Activated CD8-positive, alpha-beta T cell treated with anti-CD3 and anti-CD28 coated beads, Interleukin-2, amount 10 ng/mL, durations not matched to agents 7 days and 5 days (primary cell): ENCODE measurements around the gene SLC38A1. TPM values are rescaled to one million over a fixed set of nuclear protein-coding genes. Genes with fewer than 3 reads are reported as not detected.

Experiments used
- ATAC-seq: fragments of 150-1000 bp; cut with Tn5 transposase; one replicate; pipeline ENCODE4 v1.10.0; 2021; ENCODE audit warnings: moderate library complexity
- CTCF ChIA-PET: fragments of 350-600 bp; sonication (Branson Sonifier 250); formaldehyde crosslinking; loops from one replicate; lab custom pipeline; 2021; ENCODE audit warnings: antibody characterized with exemption; lab: Charles Lee
- POLR2A ChIA-PET: fragments of 350-600 bp; sonication (Branson Sonifier 250); formaldehyde crosslinking; loops from one replicate; lab custom pipeline; 2021; ENCODE audit warnings: antibody characterized with exemption; lab: Charles Lee
- DNase-seq: peaks from one replicate; pipeline ENCODE4 v3.0.0-alpha.2; 2020
- H3K27ac Mint-ChIP-seq: one replicate; pipeline ENCODE4 v1.8.0; 2021; ENCODE audit warnings: mild to moderate bottlenecking, mixed read lengths
- H3K27me3 Mint-ChIP-seq: one replicate; pipeline ENCODE4 v1.8.0; 2021; ENCODE audit warnings: low read depth, mixed read lengths
- H3K36me3 Mint-ChIP-seq: one replicate; pipeline ENCODE4 v1.8.0; 2021; ENCODE audit warnings: low read depth, mixed read lengths
- H3K4me1 Mint-ChIP-seq: one replicate; pipeline ENCODE4 v1.8.0; 2021; ENCODE audit warnings: low read depth, mixed read lengths
- H3K4me3 Mint-ChIP-seq: one replicate; pipeline ENCODE4 v1.8.0; 2021; ENCODE audit warnings: mild to moderate bottlenecking, mixed read lengths
- H3K9me3 Mint-ChIP-seq: one replicate; pipeline ENCODE4 v1.8.0; 2022; ENCODE audit warnings: mixed read lengths; ENCODE audit not compliant: insufficient read depth
- total RNA-seq, 2 experiments: library from RNA; stranded (reverse); gene quantifications; one replicate each; pipeline ENCODE4 v1.2.3, GENCODE V29; 2021

SLC38A1 gene
- total RNA-seq, 2 experiments from 2014 or later = 162 to 168 TPM

- H3K27ac Mint-ChIP-seq = no peak overlapping the region
These were observed 37.9 kb downstream of the SLC38A1 start for GRCh38 chr12:46230983-46231382.

GRCh38 chr12:46230306-46230705 lies 38.5 kb downstream of the SLC38A1 start:
- Mint-ChIP-seq H3K27ac (peak overlapping the region; percentile 2), H3K4me1 (peaks cover 40% of the 10 kb centered on the region), H3K27me3 (no peaks in the 10 kb centered on the region), H3K36me3 (peaks cover 82% of the 10 kb centered on the region), H3K9me3 (no peaks in the 10 kb centered on the region), H3K4me3 (no peak overlapping the region)
- ChIA-PET POLR2A (interaction anchor here (1.0 kb wide), 1 partner anchor 14 kb away, joined by 3 read pairs; no protein-coding TSS in a partner anchor), CTCF (interaction anchor here (1.0 kb wide), 1 partner anchor 42 kb away, joined by 3 read pairs; no protein-coding TSS in a partner anchor)
- DNase-seq (no peak), ATAC-seq (no peak)

More at GRCh38 chr12:46230983-46231382, 37.9 kb downstream of the SLC38A1 start:
- no peak for DNase-seq
- peak; percentile 46 for ATAC-seq
- Mint-ChIP-seq H3K27me3 (no peaks in the 10 kb centered on the region), H3K4me3 (no peak overlapping the region), H3K9me3 (no peaks in the 10 kb centered on the region), H3K4me1 (peaks cover 40% of the 10 kb centered on the region), H3K36me3 (peaks cover 85% of the 10 kb centered on the region)
- ChIA-PET POLR2A (interaction anchor here (1.0 to 1.6 kb wide), 2 partner anchors 32 to 39 kb away, joined by 3 to 9 read pairs; partner anchors contain the start of gene SLC38A1), CTCF (no interaction called here)

- Mint-ChIP-seq H3K4me1 (peaks cover 52% of the 10 kb centered on the region), H3K27ac (no peak overlapping the region)
These were observed 41.2 kb downstream of the SLC38A1 start for GRCh38 chr12:46227616-46228015.

GRCh38 chr12:46224386-46224785 lies 44.5 kb downstream of the SLC38A1 start:
- ChIA-PET CTCF (interaction anchor here (1.2 to 1.5 kb wide), 2 partner anchors 10 to 99 kb away, joined by 4 read pairs; no protein-coding TSS in a partner anchor), POLR2A (interaction anchor here (0.7 to 15.1 kb wide), 3 partner anchors 10 to 45 kb away, joined by 3 to 345 read pairs (median 10); partner anchors contain the start of gene SLC38A1)
- no peak overlapping the region for H3K4me3 Mint-ChIP-seq
- peaks cover 92% of the 10 kb centered on the region for H3K36me3 Mint-ChIP-seq
- H3K4me1 Mint-ChIP-seq = peaks cover 78% of the 10 kb centered on the region
- peak overlapping the region; percentile 71 for H3K27ac Mint-ChIP-seq
- H3K9me3 Mint-ChIP-seq = no peaks in the 10 kb centered on the region
- no peak for DNase-seq
- no peaks in the 10 kb centered on the region for H3K27me3 Mint-ChIP-seq
- ATAC-seq = no peak

More at GRCh38 chr12:46227616-46228015, 41.2 kb downstream of the SLC38A1 start:
- no peak for DNase-seq
- ChIA-PET CTCF (interaction anchor here (1.1 kb wide), 2 partner anchors 42 to 756 kb away, joined by 3 read pairs; no protein-coding TSS in a partner anchor), POLR2A (interaction anchor here (1.1 to 1.4 kb wide), 3 partner anchors 36 to 43 kb away, joined by 3 to 4 read pairs (median 4); partner anchors contain the start of gene SLC38A1)
- Mint-ChIP-seq H3K4me3 (no peak overlapping the region), H3K36me3 (peaks cover 87% of the 10 kb centered on the region), H3K9me3 (no peaks in the 10 kb centered on the region), H3K27me3 (no peaks in the 10 kb centered on the region)
- ATAC-seq = no peak

- Mint-ChIP-seq H3K36me3 (peaks cover 91% of the 10 kb centered on the region), H3K4me3 (peak overlapping the region; percentile 2), H3K9me3 (no peaks in the 10 kb centered on the region), H3K4me1 (peaks cover 86% of the 10 kb centered on the region), H3K27ac (peak overlapping the region; percentile 84), H3K27me3 (no peaks in the 10 kb centered on the region)
- DNase-seq = no peak
- ChIA-PET POLR2A (interaction anchor here (1.7 to 15.1 kb wide), 2 partner anchors 44 to 47 kb away, joined by 9 to 345 read pairs; partner anchors contain the start of gene SLC38A1), CTCF (interaction anchor here (1.2 kb wide), 1 partner anchor 15 kb away, joined by 4 read pairs; no protein-coding TSS in a partner anchor)
- ATAC-seq = no peak
These were observed 45.8 kb downstream of the SLC38A1 start for GRCh38 chr12:46223047-46223446.

DNA sequence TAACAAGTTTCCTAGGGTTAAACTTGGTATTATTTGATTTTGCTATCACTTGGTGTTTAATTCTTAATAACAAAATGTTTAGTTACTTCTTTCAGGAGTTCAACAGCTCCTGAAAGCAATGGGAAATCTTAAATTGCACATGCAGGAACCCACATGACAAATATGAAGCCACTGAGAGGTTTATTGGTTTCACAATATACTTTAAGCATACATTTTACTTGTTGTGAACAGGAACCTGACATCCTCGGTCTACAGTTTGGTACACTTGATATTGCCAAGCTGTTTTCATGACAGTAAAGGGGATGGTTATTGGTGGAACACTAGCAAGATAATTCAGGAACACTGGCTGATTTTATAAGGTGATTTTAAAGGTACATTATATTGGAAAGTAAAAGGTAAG lies 46.2 kb downstream of the SLC38A1 start:
- CTCF ChIA-PET = interaction anchor here (1.2 to 1.6 kb wide), 2 partner anchors 15 to 98 kb away, joined by 3 to 4 read pairs; no protein-coding TSS in a partner anchor

GRCh38 chr12:46221255-46222128 lies 47.4 kb downstream of the SLC38A1 start:
- ChIA-PET POLR2A (interaction anchor here (0.6 to 15.1 kb wide), 6 partner anchors 12 to 754 kb away, joined by 3 to 345 read pairs (median 4); partner anchors contain the start of gene SLC38A1), CTCF (interaction anchor here (1.2 to 1.6 kb wide), 2 partner anchors 13 to 97 kb away, joined by 3 to 4 read pairs; no protein-coding TSS in a partner anchor)
- no peak overlapping the region for H3K4me3 Mint-ChIP-seq
- H3K27me3 Mint-ChIP-seq = no peaks in the 10 kb centered on the region
- peak overlapping the region; percentile 84 for H3K27ac Mint-ChIP-seq
- ATAC-seq (no peak), DNase-seq (no peak)
- no peaks in the 10 kb centered on the region for H3K9me3 Mint-ChIP-seq
- H3K36me3 Mint-ChIP-seq = peaks cover 88% of the 10 kb centered on the region
- peaks cover 87% of the 10 kb centered on the region for H3K4me1 Mint-ChIP-seq

More for the DNA sequence above, 46.2 kb downstream of the SLC38A1 start:
- no peak overlapping the region for H3K4me3 Mint-ChIP-seq
- POLR2A ChIA-PET = interaction anchor here (1.3 to 15.1 kb wide), 3 partner anchors 39 to 47 kb away, joined by 3 to 345 read pairs (median 9); partner anchors contain the start of gene SLC38A1
- H3K36me3 Mint-ChIP-seq = peaks cover 91% of the 10 kb centered on the region
- H3K27me3 Mint-ChIP-seq = no peaks in the 10 kb centered on the region
- DNase-seq = no peak
- H3K4me1 Mint-ChIP-seq = peaks cover 86% of the 10 kb centered on the region
- H3K27ac Mint-ChIP-seq = peak overlapping the region; percentile 84
- no peak for ATAC-seq
- no peaks in the 10 kb centered on the region for H3K9me3 Mint-ChIP-seq

DNA sequence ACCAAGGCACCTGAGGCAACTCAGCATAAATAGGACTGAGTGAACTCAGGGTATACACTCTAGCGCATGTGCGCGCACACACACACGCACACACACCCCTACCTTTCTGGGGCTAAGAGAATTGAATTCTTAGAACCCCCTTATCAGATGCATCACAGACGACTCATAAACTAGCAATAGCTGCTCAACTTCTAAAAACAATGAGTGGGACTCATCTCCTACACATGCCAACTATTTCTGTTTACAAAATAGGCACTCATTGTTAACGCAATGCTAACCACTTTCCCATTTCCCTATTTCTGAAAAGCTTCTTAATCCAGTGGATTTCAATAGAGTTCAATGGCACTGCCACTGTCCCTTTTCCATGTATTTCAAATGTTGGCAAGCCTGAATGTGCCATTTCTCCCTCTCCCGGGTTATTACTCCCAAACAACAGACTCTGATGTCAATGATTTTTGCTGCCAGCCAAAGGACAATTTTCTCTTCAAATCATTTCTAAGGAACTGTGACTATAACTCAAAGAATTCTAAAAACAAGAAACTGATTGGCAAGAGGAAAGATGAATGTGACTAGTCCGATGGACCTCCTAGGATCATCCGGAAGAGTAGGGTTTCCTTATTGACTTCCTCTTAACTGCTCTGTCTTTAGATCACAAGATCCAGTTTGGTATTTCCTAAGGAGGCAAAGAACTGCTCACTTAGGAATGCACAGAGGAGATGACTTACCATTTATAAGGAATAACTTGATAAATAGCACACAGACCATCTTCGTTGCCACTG lies 48.8 kb downstream of the SLC38A1 start:
- DNase-seq (peak; percentile 83), ATAC-seq (peak; percentile 62)
- peak overlapping the region; percentile 84 for H3K27ac Mint-ChIP-seq
- H3K4me3 Mint-ChIP-seq = peak overlapping the region; percentile 61
- POLR2A ChIA-PET = interaction anchor here (1.0 to 15.1 kb wide), 5 partner anchors 14 to 136 kb away, joined by 3 to 345 read pairs (median 5); partner anchors contain the start of gene SLC38A1
- no peaks in the 10 kb centered on the region for H3K9me3 Mint-ChIP-seq
- H3K27me3 Mint-ChIP-seq = no peaks in the 10 kb centered on the region
- H3K4me1 Mint-ChIP-seq = peaks cover 95% of the 10 kb centered on the region
- H3K36me3 Mint-ChIP-seq = peaks cover 87% of the 10 kb centered on the region
- CTCF ChIA-PET = interaction anchor here (0.7 to 1.0 kb wide), 2 partner anchors 44 to 48 kb away, joined by 3 read pairs; partner anchors contain the start of gene SLC38A1

DNA sequence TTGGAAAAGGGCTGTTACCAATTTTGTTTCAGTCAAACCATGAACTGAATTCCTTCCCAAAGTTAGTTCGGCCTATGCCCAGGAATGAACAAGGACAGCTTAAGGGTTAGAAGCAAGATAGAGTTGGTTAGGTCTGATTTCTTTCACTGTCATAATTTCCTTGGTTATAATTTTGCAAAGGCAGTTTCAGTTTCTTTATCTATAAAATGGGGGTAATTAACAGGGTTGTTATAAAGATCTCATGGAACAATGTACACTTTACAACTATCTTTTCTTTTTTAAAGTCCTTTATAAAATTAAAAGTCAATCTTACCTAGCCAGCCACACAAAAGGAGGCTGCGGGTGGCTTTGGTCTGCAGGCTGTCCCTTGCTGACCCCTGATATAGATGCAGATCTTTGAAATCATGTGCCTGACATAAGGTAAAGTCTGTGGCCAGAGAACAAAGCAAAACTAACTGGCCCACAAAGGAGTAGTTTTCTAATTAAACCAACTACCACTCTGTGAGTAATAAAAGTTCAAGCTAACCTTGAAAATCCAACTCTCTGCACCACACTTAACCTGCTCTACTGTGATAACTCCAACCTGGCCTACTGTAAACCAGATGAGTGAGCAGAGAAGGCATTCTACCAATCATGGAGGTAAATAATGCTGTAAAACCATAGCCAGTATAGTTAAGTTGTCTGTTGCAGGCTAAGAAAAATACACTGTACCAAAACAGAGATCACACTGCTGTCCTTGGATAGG lies 49.5 kb downstream of the SLC38A1 start:
- POLR2A ChIA-PET = interaction anchor here (0.6 to 15.1 kb wide), 7 partner anchors 14 to 491 kb away, joined by 3 to 345 read pairs (median 3); partner anchors contain the start of gene SLC38A1
- CTCF ChIA-PET = interaction anchor here (0.7 to 1.8 kb wide), 3 partner anchors 10 to 49 kb away, joined by 3 to 4 read pairs (median 3); partner anchors contain the start of gene SLC38A1
- Mint-ChIP-seq H3K27ac (peak overlapping the region; percentile 84), H3K27me3 (no peaks in the 10 kb centered on the region), H3K36me3 (peaks cover 85% of the 10 kb centered on the region), H3K4me1 (peaks cover 94% of the 10 kb centered on the region), H3K9me3 (no peaks in the 10 kb centered on the region), H3K4me3 (peak overlapping the region; percentile 61)
- ATAC-seq = peak; percentile 16
- DNase-seq = no peak
